Middle frontal gyrus (tissue), 1 donor: ENCODE results near the gene SURF1.

Experiments used
- DNase-seq: peaks from one replicate; pipeline ENCODE4 v3.0.0-alpha.2; 2015; ENCODE audit warnings: low spot score; ENCODE audit errors: extremely low spot score

SURF1 gene

GRCh38 chr9:133366435-133366834, 10.1 kb upstream of the SURF1 start:
- DNase-seq = no peak

- no peak for DNase-seq
These were observed 6.2 kb upstream of the SURF1 start for GRCh38 chr9:133362359-133363044.

GRCh38 chr9:133361507-133362092, 5.3 kb upstream of the SURF1 start:
- DNase-seq = no peak

- DNase-seq = no peak
These were observed 4.4 kb upstream of the SURF1 start for GRCh38 chr9:133360400-133361393.

- DNase-seq = no peak
These were observed 3.3 kb upstream of the SURF1 start for GRCh38 chr9:133359399-133360175.

GRCh38 chr9:133357656-133358055, 1.4 kb upstream of the SURF1 start:
- DNase-seq = no peak

- no peak for DNase-seq
These were observed 368 bp downstream of the SURF1 start for GRCh38 chr9:133355881-133356357.

- no peak for DNase-seq
These were observed 1.5 kb downstream of the SURF1 start for GRCh38 chr9:133354766-133355165.

GRCh38 chr9:133353548-133353947, 2.7 kb downstream of the SURF1 start:
- DNase-seq = no peak

- DNase-seq = no peak
These were observed 3.5 kb downstream of the SURF1 start for GRCh38 chr9:133352635-133353340.

GRCh38 chr9:133351908-133352634, 4.2 kb downstream of the SURF1 start:
- no peak for DNase-seq

- no peak for DNase-seq
These were observed 4.8 kb downstream of the SURF1 start for GRCh38 chr9:133351526-133351907.

- no peak for DNase-seq
These were observed 6.2 kb downstream of the SURF1 start for GRCh38 chr9:133349965-133350616.

GRCh38 chr9:133348718-133349573, 7.3 kb downstream of the SURF1 start:
- no peak for DNase-seq

- peak; percentile 85 for DNase-seq
These were observed 8.1 kb downstream of the SURF1 start, which contains the start of the genes MED22 and RPL7A for GRCh38 chr9:133347985-133348717. Gene MED22, minus strand, starts transcription at chr9:133348131. Its CDS starts 1,469 bp downstream, at chr9:133346662. Gene RPL7A, plus strand, starts transcription at chr9:133348218. Its CDS starts 26 bp downstream, at chr9:133348244.

- DNase-seq = no peak
These were observed 8.7 kb downstream of the SURF1 start for GRCh38 chr9:133347515-133347984.
